Stimulated activated CD4-positive, alpha-beta T cell treated with anti-CD3 and anti-CD28 coated beads, Interleukin-1b, Interleukin-23, amount 100 ng/mL, for 24 hours (primary cell): Measurements from ENCODE around the gene TNKS1BP1.
"Not testable (repeated sequence)": the region's sequence is repeated elsewhere in the genome, so short reads cannot be mapped to it uniquely, and the experiment has no call there.

Source experiments
- DNase-seq, 4 experiments: peaks; one replicate each; pipeline ENCODE4 v3.0.0-alpha.2; 2020; ENCODE audit warnings: low read depth in 4 of 4, low spot score in 1 of 4

Gene TNKS1BP1

GRCh38 chr11:57296205-57296604, 28.5 kb downstream of the TNKS1BP1 start:
- DNase-seq, result not testable (repeated sequence)

DNA sequence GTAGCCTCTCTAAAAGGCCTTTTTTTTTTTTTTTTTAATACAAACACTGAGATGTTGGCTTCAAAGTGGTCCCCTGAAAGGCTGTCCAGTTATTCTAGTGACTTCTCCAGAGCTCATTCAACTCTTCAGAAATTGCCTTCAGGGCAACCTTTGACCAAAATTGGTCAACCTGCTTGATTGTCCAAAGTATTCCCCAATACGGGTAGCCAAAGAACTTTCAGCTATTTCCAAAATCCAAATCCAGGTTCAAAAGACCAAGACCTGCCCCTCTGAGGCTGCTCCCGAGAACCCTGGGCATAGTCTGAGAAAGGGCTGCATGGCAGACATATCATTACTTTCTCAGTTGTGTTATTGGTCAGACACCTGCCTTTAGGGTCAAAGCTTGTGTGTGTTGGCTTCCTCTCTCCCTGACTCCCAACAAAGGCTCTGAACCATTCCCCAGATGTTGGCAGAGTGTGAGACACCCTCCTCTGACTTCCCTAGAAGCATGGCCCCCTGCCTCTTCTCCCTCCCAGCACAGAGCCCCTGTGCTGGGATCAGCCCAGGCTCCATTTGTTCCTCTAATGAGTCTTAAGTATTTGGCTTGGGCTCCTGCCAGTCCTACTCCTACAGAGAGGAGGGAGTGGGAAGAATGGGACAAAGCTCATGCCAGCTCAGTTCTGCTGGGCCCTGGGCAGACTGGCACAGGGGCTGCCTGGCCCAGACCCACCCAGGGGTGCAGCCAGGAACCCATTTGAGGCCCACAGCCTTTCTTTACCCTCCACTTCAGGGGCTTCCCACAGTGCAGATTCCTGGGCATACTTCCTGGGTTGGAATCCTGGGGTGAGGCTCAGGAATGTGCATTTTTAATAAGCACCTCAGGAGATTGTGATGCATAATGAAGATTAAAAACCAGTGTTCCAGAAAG, 30.3 kb downstream of the TNKS1BP1 start:
- DNase-seq, result no peak

- DNase-seq, result no peak
Observed at GRCh38 chr11:57290288-57290687, 34.5 kb downstream of the TNKS1BP1 start.

GRCh38 chr11:57288771-57289579, 35.8 kb downstream of the TNKS1BP1 start:
- no peak for DNase-seq

DNA sequence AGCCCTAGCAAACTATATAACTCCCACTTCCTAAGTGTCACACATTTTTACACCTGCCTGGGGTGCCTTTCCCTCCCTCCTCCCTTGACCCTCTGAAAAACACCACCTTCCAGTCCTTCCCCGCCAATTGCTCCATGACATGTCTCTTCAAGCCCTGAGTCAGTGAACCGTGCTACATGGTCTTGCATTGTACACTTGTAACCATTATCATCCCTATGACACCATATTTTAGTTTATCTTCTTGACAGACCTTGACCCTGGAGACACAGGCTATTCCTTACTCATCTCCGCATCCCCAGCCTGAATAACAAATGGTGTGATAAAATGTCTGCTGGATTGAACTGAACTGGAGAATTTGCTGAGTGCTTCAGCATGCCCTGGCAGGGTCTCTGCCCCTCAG, 36.9 kb downstream of the TNKS1BP1 start:
- DNase-seq, result no peak

DNA sequence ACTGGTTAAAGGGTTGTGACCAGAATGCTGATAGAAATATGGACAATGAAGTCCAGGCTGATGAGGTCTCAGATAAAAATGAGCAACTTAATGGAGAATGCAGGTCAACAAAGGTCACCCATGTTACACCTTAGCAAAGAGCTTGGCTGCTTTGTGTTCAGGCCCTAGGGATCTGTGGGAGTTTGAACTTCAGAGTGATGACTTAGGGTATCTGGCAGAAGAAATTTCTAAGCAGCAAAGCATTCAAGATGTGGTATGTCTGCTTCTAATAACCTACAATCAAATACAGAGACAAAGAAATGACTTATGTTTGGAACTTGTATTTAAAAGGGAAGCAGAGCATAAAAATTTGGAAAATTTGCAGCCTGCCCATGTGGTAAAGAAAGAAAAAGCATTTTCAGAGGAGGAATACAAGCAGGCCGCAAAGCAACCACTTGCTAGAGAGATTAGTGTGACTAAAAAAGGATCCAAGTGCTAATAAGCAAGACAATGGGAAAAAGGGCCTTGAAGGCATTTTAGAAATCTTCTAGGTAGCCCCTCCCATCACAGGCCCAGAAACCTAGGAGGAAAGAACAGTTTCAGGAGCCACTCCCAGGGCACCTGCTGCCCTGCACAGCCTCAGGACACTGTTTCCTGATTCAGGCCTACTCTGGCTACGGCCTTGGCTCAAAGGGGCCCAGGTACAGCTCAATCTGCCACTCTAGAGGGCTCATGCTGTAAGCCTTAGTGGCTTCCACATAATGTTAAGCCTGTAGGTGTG, 41.3 kb downstream of the TNKS1BP1 start:
- DNase-seq, result no peak

DNA sequence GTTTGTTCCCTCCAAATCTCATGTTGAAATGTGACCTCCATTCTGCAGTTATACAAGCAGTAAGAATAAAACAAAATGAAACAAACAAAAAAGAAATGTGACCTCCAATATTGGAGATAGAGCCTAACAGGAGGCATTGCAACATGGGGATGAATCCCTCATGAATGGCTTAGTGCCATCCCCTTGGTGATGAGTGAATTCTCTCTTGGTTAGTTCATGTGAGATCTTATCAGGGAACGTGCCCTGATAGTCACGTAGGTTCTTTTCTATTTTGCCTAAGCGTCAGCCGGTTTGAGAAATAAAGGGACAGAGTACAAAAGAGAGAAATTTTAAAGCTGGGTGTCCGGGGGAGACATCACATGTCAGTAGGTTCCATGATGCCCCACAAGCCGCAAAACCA, 43.2 kb downstream of the TNKS1BP1 start:
- not testable (repeated sequence) for DNase-seq

GRCh38 chr11:57279116-57279515, 45.6 kb downstream of the TNKS1BP1 start:
- no peak for DNase-seq

GRCh38 chr11:57278721-57279095, 46.0 kb downstream of the TNKS1BP1 start:
- no peak for DNase-seq

DNA sequence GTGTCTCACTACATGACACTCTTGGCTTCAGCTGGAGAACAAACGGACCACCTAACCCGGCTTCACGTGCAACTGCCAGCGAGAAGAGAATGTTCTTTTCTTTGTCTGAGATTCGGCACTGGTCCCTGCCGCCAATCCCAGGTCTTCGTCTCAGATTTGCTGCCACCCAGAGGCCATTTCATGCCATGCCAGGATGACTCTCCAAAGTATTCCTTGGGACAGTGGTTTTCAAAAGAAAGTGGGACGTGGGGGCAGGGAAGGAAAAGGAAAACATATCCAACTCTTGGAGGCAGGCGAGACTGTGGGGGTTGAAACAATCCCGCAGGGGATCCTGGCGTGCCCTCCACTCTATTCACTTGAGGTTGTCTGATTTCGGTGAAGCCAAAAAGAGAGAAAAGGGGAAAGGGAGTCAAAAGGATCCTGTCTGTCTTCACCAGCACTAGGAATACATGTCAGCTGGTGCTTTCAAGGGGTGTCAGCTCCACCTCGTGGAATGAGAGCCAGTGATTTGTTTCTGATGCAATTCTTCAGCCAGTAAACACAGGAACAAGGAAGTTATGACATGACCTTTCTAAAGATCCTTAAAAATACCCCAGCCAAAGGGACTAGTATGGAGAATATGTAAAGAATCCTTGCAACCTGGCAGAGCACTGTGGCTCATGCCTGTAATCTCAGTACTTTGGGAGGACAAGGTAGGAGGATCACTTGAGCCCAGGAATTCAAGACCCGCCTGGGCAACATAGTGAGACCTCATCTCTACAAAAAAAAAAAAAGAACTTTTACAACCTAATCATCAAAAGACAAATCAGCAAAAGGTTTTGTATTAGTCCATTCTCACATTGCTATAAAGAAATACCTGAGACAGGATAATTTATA, 46.7 kb downstream of the TNKS1BP1 start:
- peak; percentile 1 to 21 (median 14) for DNase-seq

GRCh38 chr11:57276971-57277675, 47.6 kb downstream of the TNKS1BP1 start:
- no peak for DNase-seq

DNA sequence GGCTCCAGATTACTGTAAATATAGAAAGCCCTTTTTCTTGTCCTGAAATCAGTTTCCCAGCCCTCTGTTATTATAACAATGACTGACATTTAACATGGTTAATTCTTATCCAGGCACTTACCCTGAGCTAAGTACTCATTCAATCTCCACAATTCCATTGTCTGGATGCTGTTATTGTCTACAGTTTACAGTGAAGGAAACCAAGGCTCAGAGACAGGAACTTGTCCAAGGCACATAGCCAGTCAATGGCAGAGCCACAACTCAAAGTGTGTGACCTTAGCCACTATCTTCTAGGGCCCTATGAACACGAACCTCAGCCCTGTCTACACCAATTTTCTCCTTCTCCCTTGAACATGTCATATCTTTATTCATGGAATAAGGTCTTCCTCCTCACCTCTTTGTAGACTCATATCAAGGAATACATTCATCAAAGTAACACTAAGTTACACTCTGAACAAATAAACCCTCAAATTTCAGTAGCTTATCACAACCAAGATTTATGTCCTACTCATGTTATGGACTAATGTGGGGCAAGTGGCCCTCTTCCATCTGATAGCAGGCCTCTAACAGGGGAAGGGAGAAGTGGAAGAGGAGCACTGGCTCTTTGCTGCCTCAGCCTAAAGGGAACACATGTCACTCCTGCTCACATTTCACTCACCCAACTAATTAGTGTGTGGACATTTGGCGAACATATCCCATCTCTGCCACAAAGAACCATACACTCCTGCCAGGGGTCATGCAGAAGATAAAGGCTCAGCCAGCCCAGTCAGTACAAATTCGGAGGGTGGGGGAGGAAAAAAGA, 48.4 kb downstream of the TNKS1BP1 start:
- no peak for DNase-seq

DNA sequence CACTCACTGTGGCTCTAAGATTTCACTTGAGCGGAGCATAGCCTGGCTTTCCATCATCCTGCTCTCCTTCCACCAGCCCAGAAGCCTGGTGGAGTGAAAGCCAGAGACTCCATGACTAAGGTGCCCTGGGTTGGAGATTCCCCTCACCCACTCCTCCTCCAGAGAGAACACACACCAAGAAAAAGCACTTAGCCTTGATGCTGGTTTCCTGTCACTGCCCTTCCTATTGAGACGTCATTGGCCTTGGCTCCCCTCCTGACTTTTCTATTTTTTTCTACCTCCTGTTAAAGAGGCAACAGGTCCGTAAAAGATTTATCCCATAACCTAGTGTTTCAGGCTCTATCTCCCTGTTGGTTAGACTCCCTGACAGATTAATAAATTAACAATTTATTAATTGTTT, 49.2 kb downstream of the TNKS1BP1 start:
- no peak for DNase-seq

GRCh38 chr11:57274904-57275498, 49.8 kb downstream of the TNKS1BP1 start:
- DNase-seq, result no peak

GRCh38 chr11:57273448-57274058, 51.2 kb downstream of the TNKS1BP1 start:
- DNase-seq, result no peak

GRCh38 chr11:57269571-57270021, 55.2 kb downstream of the TNKS1BP1 start:
- DNase-seq, result no peak

- no peak for DNase-seq
Observed at GRCh38 chr11:57266157-57266556, 58.6 kb downstream of the TNKS1BP1 start.

- DNase-seq, result no peak
Observed at GRCh38 chr11:57263351-57263750, 61.4 kb downstream of the TNKS1BP1 start.
